Ishikawa (cell line): Measurements from ENCODE around the gene SLC4A1AP.

Experiments
- CEBPB ChIP-seq: IDR thresholded peaks from 2 replicates; pipeline ENCODE4 v1.6.1; 2012
- CREB1 ChIP-seq: IDR thresholded peaks from 2 replicates; pipeline ENCODE4 v1.6.1; 2012; ENCODE audit warnings: low read depth
- EGR1 ChIP-seq: IDR thresholded peaks from 2 replicates; pipeline ENCODE4 v1.6.1; 2012
- EP300 ChIP-seq: IDR thresholded peaks from 2 replicates; pipeline ENCODE4 v1.6.1; 2012; ENCODE audit warnings: borderline replicate concordance
- FOXM1 ChIP-seq: IDR thresholded peaks from 2 replicates; pipeline ENCODE4 v1.6.1; 2012; ENCODE audit warnings: low read depth, borderline replicate concordance
- NFIC ChIP-seq: IDR thresholded peaks from 2 replicates; pipeline ENCODE4 v1.6.1; 2012
- RAD21 ChIP-seq: IDR thresholded peaks from 2 replicates; pipeline ENCODE4 v1.6.1; 2012; ENCODE audit warnings: low read depth
- REST ChIP-seq: IDR thresholded peaks from 2 replicates; pipeline ENCODE4 v1.6.1; 2012; ENCODE audit warnings: low read depth, mild to moderate bottlenecking
- TAF1 ChIP-seq: IDR thresholded peaks from 2 replicates; pipeline ENCODE4 v1.6.1; 2012; ENCODE audit warnings: low read depth, mild to moderate bottlenecking
- TCF12 ChIP-seq: IDR thresholded peaks from 2 replicates; pipeline ENCODE4 v1.6.1; 2012; ENCODE audit warnings: low read depth
- TEAD4 ChIP-seq: IDR thresholded peaks from 2 replicates; pipeline ENCODE4 v1.6.1; 2012
- USF1 ChIP-seq: IDR thresholded peaks from 2 replicates; pipeline ENCODE4 v1.6.1; 2012
- YY1 ChIP-seq: IDR thresholded peaks from 2 replicates; pipeline ENCODE4 v1.6.1; 2012; ENCODE audit warnings: low read depth
- ZBTB7A ChIP-seq: IDR thresholded peaks from 2 replicates; pipeline ENCODE4 v1.6.1; 2012; ENCODE audit warnings: low read depth
- TF ChIP-seq, protein P1 (sequence below): IDR thresholded peaks from 2 replicates; pipeline ENCODE4 v1.6.1; 2012

SLC4A1AP gene

DNA sequence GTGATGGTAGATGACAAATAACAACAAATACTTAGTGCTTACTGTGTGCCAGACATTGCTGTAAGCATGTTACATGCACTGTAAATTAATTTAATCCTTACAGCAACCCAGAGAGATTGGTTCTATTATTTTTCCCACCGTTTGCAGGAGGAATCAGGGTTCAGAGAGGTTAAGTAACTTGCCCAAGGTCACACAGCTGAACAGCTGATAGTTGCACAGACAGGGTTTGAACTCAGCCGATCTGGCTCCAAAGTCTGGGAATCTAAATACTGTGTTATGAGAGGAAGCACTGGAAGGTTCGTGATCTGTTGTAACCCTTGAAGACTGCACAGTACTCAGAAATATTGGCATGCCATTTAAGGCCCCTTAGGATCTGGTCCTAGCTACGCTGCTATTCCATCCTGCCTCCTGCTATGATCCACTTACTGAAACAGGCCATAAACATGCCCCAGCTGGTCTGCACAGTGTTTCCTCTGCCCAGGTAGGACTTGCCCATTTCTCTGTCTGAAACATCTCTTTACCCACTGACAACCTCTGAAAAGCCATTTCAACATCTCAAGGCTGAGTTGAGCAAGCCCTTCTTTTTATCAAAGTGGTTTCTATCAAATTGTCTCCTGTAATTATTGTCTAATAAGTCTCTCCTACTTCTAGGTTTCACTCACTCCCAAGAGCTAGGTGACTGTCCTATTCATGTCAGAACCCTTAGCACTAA, 67.4 kb downstream of the SLC4A1AP start:
- TF ChIP-seq EGR1 (no peak), FOXM1 (no peak), ZBTB7A (no peak), USF1 (no peak), TAF1 (no peak), RAD21 (no peak), NFIC (no peak), YY1 (no peak), EP300 (no peak), CEBPB (no peak), CREB1 (no peak), TEAD4 (no peak)

DNA sequence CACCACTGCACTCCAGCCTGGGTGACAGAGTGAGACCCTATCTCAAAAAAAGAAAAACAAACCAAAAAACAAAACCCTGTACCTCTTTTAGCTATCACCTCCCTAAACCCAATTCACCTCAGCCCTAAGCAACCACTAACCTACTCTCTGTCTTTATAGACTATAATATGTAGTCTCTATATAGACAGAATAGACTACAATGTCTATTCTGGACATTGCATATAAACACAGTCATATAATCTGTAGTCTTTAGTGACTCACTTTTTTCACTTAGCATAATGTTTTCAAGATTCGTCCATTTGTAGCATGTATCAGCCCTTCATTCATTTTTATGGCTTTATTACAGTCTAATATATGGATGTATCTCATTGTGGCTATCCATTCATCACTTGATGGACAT, 70.6 kb downstream of the SLC4A1AP start:
- TF ChIP-seq EGR1 (no peak), CREB1 (no peak), TCF12 (no peak), ZBTB7A (no peak), USF1 (no peak), FOXM1 (no peak), TEAD4 (no peak), REST (no peak), CEBPB (no peak), YY1 (no peak), NFIC (no peak), RAD21 (no peak), TAF1 (no peak), EP300 (no peak)
- TF ChIP-seq, protein P1, sequence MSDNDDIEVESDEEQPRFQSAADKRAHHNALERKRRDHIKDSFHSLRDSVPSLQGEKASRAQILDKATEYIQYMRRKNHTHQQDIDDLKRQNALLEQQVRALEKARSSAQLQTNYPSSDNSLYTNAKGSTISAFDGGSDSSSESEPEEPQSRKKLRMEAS = no peak

GRCh38 chr2:27735263-27735904, 71.7 kb downstream of the SLC4A1AP start:
- TF ChIP-seq EP300 = no peak
- TF ChIP-seq USF1 = no peak
- TF ChIP-seq CREB1 = no peak
- TF ChIP-seq RAD21 = no peak
- no peak for TF ChIP-seq NFIC
- no peak for TF ChIP-seq CEBPB
- peak; percentile 37 for TF ChIP-seq TAF1
- peak; percentile 81 for TF ChIP-seq EGR1
- peak; percentile 62; the same call in 1 of the 2 replicates for TF ChIP-seq ZBTB7A
- TF ChIP-seq TCF12 = no peak; the same call in 1 of the 2 replicates
- TF ChIP-seq, protein P1 = peak; percentile 75
- no peak for TF ChIP-seq REST
- no peak for TF ChIP-seq FOXM1

GRCh38 chr2:27736031-27736889, 72.6 kb downstream of the SLC4A1AP start:
- TF ChIP-seq EGR1 = no peak
- no peak for TF ChIP-seq CEBPB

DNA sequence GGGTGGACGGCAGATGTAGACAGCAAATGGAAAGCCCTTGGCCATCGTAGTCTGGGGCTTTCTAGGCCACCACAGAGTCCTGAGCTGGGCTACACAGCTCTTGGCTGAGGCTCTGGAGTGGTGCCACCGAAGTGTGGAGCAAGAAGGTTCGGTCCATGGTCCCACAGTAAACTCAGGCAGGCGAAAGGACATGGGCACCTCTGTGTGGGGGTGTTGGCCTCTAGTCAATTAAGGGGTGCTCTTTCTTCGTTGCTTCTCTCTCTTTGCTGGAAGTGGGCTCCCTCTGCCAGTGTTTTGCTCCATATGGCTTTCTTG, 73.2 kb downstream of the SLC4A1AP start:
- TF ChIP-seq CEBPB (no peak), ZBTB7A (no peak), USF1 (no peak), TEAD4 (no peak), NFIC (no peak), TAF1 (no peak), RAD21 (no peak), REST (no peak), YY1 (no peak), EP300 (no peak), EGR1 (no peak), FOXM1 (no peak), CREB1 (no peak), TCF12 (no peak)
- TF ChIP-seq, protein P1 = no peak
